ENCODE measurements around the gene TTC12. TPM values are rescaled to one million over a fixed set of nuclear protein-coding genes. Genes with fewer than 3 reads are reported as not detected.

The TTC12 gene
- total RNA-seq, 1 donor from 2014 or later: 3.0 TPM

DNA sequence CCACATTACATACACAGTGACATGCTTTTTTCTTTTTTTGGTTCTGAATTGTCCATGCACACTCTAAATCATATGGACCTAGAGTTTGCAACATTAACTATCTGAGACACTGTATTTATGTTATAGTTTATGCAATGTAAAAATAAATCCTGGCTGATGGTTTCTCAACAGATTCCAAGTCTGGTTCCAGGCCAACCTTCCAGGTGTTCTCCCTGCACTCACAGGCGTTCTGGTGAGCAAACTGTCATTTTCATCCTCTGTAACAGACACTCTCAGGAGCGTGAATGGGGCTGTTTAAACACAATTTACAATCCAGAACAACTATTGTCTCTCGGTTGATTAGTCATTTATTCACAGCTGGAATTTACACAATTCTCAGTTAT is 36.7 kb downstream of the TTC12 start:
- peaks cover 0 to 9% of the 10 kb centered on the region in 2 donors for H3K9me3 ChIP-seq
- H3K36me3 ChIP-seq: peaks cover 17 to 59% of the 10 kb centered on the region in 2 donors
- H3K4me3 ChIP-seq: no peak overlapping the region
- H3K4me1 ChIP-seq: no peaks in the 10 kb centered on the region
- TF ChIP-seq, protein P1, sequence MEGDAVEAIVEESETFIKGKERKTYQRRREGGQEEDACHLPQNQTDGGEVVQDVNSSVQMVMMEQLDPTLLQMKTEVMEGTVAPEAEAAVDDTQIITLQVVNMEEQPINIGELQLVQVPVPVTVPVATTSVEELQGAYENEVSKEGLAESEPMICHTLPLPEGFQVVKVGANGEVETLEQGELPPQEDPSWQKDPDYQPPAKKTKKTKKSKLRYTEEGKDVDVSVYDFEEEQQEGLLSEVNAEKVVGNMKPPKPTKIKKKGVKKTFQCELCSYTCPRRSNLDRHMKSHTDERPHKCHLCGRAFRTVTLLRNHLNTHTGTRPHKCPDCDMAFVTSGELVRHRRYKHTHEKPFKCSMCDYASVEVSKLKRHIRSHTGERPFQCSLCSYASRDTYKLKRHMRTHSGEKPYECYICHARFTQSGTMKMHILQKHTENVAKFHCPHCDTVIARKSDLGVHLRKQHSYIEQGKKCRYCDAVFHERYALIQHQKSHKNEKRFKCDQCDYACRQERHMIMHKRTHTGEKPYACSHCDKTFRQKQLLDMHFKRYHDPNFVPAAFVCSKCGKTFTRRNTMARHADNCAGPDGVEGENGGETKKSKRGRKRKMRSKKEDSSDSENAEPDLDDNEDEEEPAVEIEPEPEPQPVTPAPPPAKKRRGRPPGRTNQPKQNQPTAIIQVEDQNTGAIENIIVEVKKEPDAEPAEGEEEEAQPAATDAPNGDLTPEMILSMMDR (IDR thresholded peaks at IDR 0.05): no peak
- no peaks in the 10 kb centered on the region for H3K27me3 ChIP-seq
- intact Hi-C loops (cut with DNase I): no loop called here
- no peak overlapping the region for H3K27ac ChIP-seq
- no peak for DNase-seq (ENCODE audit: low spot score in 2 of 2)

DNA sequence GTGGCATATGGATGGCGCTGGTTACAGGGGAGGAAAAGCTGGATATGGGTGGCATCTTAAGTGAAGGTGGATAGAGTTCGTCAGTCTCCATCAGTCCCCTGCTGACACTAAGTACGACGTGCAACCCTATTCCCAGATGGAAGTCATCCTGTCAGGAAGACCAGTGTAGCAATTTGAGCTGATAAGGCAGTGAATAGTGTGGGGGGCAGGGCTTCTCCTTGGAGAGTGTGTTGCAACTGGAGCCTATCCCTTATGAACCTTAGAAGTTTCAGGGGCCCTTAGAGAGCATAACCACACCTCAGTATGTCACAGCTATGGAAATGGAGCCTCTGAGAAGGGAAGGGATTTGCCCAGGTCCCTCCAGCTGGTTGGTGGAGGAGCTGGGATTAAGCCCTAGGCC is 37.1 kb downstream of the TTC12 start:
- H3K9me3 ChIP-seq: peaks cover 0 to 13% of the 10 kb centered on the region in 2 donors
- no peak overlapping the region for H3K4me3 ChIP-seq
- H3K4me1 ChIP-seq: no peaks in the 10 kb centered on the region
- TF ChIP-seq, protein P1 (IDR thresholded peaks at IDR 0.05): no peak
- intact Hi-C loops (cut with DNase I): no loop called here
- DNase-seq (ENCODE audit: low spot score in 2 of 2): no peak
- H3K27me3 ChIP-seq: no peaks in the 10 kb centered on the region
- peaks cover 21 to 63% of the 10 kb centered on the region in 2 donors for H3K36me3 ChIP-seq
- no peak overlapping the region for H3K27ac ChIP-seq

DNA sequence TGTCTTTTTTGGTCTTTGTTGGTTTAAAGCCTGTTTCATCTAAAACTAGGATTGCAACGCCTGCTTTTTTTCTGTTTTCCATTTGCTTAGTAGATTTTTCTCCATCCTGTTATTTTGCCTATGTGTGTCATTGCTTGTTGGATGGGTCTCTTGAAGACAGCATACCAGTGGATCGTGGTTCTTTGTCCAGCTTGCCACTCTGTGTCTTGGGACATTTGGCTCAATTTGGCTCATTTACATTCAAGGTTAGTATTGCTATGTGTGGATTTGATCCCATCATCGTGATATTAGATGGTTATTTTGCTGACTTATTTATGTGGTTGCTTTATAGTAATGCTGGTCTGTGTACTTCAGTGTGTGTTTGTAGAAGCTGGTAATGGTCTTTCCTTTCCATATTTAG is 41.8 kb downstream of the TTC12 start:
- H3K27me3 ChIP-seq: no peaks in the 10 kb centered on the region
- intact Hi-C loops (cut with DNase I): no loop called here
- H3K9me3 ChIP-seq: peaks cover 0 to 16% of the 10 kb centered on the region in 2 donors
- TF ChIP-seq, protein P1 (IDR thresholded peaks at IDR 0.05): no peak
- no peaks in the 10 kb centered on the region for H3K4me1 ChIP-seq
- H3K27ac ChIP-seq: no peak overlapping the region
- DNase-seq (ENCODE audit: low spot score in 2 of 2): no peak
- peaks cover 37 to 92% of the 10 kb centered on the region in 2 donors for H3K36me3 ChIP-seq
- no peak overlapping the region for H3K4me3 ChIP-seq

DNA sequence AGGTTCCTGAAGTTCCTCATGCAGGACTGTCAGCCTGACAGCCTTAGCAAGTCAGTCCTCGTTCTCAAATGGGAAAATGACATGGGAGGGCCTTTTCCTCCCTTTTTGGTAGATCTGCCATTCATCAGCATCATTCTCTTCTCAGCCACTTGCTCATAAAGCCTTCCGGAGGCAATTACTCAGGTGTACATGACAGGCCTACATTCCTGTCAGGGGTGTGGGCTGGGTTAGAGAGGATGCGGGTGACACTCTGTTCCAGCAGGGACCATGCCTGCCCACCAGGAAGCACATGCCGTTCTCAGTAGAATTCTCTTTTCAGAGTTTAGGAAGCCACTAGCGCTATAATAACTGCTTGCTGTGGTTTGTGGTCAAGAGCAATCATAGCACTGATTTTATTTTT is 49.0 kb downstream of the TTC12 start:
- intact Hi-C loops (cut with DNase I): no loop called here
- TF ChIP-seq, protein P1 (IDR thresholded peaks at IDR 0.05): no peak
- Histone ChIP-seq H3K27me3 (no peaks in the 10 kb centered on the region), H3K36me3 (peaks cover 41 to 74% of the 10 kb centered on the region in 2 donors), H3K4me1 (no peaks in the 10 kb centered on the region), H3K4me3 (no peak overlapping the region), H3K9me3 (no peaks in the 10 kb centered on the region), H3K27ac (no peak overlapping the region)
- DNase-seq (ENCODE audit: low spot score in 2 of 2): no peak

DNA sequence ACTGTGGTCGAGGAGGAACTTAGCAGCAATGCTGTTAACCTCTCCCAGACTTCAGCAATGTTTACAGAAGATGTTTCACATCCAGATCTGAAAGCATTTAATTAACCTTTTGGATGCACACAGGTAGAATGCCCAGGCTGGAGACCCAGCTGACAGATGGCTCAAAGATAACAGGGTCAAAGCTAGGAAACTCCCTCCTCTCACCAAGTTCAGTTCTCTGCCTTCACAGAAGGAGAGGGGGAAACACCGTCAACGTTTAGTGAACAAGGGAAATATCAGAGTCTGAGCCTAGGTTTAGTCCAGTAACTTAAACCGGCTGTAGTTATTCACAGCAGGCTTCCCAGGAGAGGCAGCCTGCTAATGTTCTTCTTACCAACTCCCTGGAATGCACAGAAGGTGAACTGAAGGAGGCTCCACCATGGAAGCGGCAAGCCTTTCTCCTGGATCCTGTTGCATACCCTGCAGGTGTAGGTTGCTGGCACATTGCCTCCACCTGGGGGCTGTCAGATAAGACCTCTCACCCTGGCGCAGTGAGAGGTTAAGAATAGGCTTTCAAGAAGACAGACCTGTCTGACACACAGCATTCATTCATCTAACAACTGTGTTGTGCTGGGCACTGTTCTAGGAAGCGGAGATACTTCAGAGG is 49.7 kb downstream of the TTC12 start:
- TF ChIP-seq, protein P1 (IDR thresholded peaks at IDR 0.05): no peak
- Histone ChIP-seq H3K27me3 (no peaks in the 10 kb centered on the region), H3K36me3 (peaks cover 38 to 68% of the 10 kb centered on the region in 2 donors), H3K4me3 (no peak overlapping the region), H3K9me3 (no peaks in the 10 kb centered on the region), H3K27ac (no peak overlapping the region), H3K4me1 (no peaks in the 10 kb centered on the region)
- intact Hi-C loops (cut with DNase I): no loop called here
- no peak for DNase-seq (ENCODE audit: low spot score in 2 of 2)

DNA sequence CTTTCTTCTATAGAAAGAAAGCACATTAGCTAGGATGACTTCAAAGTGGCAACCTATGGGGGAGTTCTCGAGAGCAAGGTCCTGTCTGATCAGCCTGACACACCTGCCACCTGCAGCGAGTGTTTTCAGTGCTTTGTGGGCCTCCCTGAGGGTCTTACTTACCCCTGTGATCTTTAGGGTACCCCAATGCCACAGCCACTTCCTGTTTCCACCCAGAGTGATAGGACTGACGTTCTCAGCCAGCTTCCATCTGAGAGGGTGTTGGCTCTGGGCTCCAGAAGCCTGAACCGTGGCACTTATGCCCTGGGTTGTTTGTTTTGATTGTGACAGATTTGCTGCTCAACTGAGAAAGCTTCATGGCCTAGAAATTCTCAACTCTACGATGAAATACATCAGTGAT is 51.5 kb downstream of the TTC12 start:
- intact Hi-C loops (cut with DNase I): no loop called here
- peaks cover 23 to 53% of the 10 kb centered on the region in 2 donors for H3K36me3 ChIP-seq

More for the DNA sequence above, 51.5 kb downstream of the TTC12 start:
- Histone ChIP-seq H3K27ac (no peak overlapping the region), H3K4me1 (no peaks in the 10 kb centered on the region), H3K9me3 (no peaks in the 10 kb centered on the region), H3K27me3 (no peaks in the 10 kb centered on the region), H3K4me3 (no peak overlapping the region)
- no peak for DNase-seq (ENCODE audit: low spot score in 2 of 2)
- TF ChIP-seq, protein P1 (IDR thresholded peaks at IDR 0.05): no peak
